ENCODE measurements around the gene CDC42EP5.

CDC42EP5 gene

DNA sequence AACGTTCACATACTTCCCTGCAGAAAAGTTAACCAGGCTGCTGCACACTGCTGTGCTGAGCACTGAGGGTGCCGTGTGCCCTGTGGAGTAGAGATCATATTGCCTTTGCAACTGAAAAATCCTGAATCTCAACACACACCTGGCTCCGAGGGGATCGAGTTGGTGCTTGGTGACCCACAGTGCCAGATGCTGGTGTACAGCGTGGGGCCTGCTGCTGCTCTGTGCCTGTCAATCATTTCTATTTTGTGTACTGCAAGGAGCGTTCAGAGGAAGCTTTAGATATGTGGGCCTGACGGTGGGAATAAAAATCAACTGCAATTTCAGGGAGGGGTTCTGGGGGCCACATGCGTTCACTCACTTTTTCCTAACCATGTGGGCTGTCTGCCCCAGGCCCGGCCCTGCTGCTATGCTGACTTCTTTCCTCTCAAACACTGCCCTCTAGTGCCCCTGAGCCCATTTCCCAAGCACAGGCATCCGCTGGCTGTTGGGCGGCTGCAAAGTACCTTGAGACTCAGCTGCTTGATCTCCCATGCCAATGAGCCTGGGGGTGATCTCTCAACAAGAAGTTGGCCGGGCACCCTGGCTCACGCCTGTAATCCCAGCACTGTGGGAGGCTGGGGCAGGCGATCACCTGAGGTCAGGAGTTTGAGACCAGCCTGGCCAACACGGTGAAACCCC lies 33.8 kb downstream of the CDC42EP5 start:
- Histone ChIP-seq H3K4me3 (replicated peaks; ENCODE audit: low read depth, low read length) (no peak overlapping the region), H3K36me3 (ENCODE audit: control insufficient read depth, insufficient read depth, low read length) (peaks cover 3% of the 10 kb centered on the region), H3K27me3 (replicated peaks; ENCODE audit: control insufficient read depth, insufficient read depth, low read length) (no peaks in the 10 kb centered on the region)
- TF ChIP-seq, protein P1, sequence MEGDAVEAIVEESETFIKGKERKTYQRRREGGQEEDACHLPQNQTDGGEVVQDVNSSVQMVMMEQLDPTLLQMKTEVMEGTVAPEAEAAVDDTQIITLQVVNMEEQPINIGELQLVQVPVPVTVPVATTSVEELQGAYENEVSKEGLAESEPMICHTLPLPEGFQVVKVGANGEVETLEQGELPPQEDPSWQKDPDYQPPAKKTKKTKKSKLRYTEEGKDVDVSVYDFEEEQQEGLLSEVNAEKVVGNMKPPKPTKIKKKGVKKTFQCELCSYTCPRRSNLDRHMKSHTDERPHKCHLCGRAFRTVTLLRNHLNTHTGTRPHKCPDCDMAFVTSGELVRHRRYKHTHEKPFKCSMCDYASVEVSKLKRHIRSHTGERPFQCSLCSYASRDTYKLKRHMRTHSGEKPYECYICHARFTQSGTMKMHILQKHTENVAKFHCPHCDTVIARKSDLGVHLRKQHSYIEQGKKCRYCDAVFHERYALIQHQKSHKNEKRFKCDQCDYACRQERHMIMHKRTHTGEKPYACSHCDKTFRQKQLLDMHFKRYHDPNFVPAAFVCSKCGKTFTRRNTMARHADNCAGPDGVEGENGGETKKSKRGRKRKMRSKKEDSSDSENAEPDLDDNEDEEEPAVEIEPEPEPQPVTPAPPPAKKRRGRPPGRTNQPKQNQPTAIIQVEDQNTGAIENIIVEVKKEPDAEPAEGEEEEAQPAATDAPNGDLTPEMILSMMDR (IDR thresholded peaks at IDR 0.05; ENCODE audit: insufficient read depth, low read length, poor library complexity, severe bottlenecking) = peak; percentile 40
- no peak for DNase-seq (ENCODE audit: extremely low read depth, insufficient read length)

DNA sequence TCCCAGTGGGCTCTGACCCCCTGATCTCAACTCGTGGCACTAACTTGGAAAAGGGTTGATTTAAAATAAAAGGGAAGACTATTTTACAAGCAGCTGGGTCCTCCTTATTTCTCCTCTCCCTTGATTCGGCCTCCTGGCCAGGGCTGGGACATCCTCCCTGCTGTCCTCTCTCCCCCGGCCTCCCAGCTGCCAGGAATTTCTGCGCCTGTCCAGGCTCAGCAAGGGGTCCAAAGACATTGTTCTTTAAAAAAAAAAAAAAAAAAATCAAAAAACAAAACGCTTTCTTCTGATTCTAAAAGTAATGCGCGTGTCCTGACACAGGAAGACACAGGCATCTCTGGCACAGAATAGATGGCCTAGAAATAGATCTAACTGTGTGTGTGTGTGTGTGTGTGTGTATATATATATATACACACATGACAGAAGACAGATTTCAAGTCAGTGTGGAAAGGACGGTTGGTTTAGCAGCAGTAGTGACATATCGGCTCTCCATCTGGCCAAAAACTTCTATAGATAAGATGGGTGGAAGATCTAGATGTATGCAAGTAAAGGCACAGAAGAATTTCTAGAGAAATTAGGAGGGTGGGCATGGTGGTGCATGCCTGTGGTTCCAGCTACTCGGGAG lies 36.4 kb downstream of the CDC42EP5 start:
- H3K36me3 ChIP-seq (ENCODE audit: control insufficient read depth, insufficient read depth, low read length) = peaks cover 3% of the 10 kb centered on the region
- no peaks in the 10 kb centered on the region for H3K27me3 ChIP-seq (replicated peaks; ENCODE audit: control insufficient read depth, insufficient read depth, low read length)
- no peak for DNase-seq (ENCODE audit: extremely low read depth, insufficient read length)
- H3K4me3 ChIP-seq (replicated peaks; ENCODE audit: low read depth, low read length) = no peak overlapping the region
- TF ChIP-seq, protein P1 (IDR thresholded peaks at IDR 0.05; ENCODE audit: insufficient read depth, low read length, poor library complexity, severe bottlenecking) = no peak

DNA sequence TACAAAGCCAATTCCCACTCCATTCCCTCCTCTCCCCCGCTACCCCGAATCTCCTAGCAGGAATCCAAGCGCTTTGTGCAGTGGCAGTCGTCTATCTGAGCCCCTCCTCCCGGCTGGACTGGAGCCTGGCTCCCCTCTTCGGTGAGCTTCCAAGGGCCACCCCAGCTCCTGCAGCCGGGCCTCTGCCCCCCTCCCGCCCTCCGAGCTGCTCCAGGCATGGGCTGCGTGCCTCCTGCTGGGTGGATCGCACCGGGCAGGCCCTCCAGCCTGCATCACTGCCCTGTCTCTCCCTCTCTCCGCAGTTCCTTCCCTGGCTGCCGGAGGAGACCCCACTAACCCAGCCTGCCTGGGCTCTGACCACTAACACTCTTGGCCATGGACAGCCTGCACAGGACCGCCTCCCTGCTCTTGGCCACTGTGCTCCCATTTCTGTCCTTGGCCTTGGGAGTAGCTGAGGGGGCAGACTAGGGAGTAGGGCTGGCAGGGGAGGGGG lies 37.0 kb downstream of the CDC42EP5 start:
- Histone ChIP-seq H3K27me3 (replicated peaks; ENCODE audit: control insufficient read depth, insufficient read depth, low read length) (no peaks in the 10 kb centered on the region), H3K36me3 (ENCODE audit: control insufficient read depth, insufficient read depth, low read length) (peaks cover 3% of the 10 kb centered on the region), H3K4me3 (replicated peaks; ENCODE audit: low read depth, low read length) (no peak overlapping the region)
- TF ChIP-seq, protein P1 (IDR thresholded peaks at IDR 0.05; ENCODE audit: insufficient read depth, low read length, poor library complexity, severe bottlenecking) = no peak
- DNase-seq (ENCODE audit: extremely low read depth, insufficient read length) = no peak

DNA sequence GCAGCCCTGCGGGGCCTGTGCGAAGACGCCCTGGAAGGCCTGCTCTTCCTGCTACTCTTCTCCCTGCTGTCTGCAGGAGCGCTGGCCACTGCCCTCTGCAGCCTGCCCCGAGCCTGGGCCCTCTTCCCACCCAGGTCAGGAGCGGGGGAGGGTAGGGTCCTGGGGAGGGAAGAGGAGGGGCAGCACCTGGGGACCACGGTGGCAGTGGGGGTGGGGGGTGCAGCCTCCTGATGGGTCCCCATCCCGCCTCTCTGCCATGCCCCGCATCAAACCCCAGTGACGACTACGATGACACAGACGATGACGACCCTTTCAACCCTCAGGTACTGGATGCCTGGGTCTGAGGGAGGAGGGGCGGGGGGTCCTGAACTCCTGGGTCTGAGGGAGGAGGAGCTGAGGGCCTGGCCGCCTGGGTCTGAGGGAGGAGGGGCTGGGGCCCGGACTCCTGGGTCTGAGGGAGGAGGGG lies 37.5 kb downstream of the CDC42EP5 start:
- H3K27me3 ChIP-seq (replicated peaks; ENCODE audit: control insufficient read depth, insufficient read depth, low read length) = no peaks in the 10 kb centered on the region
- no peak for DNase-seq (ENCODE audit: extremely low read depth, insufficient read length)

DNA sequence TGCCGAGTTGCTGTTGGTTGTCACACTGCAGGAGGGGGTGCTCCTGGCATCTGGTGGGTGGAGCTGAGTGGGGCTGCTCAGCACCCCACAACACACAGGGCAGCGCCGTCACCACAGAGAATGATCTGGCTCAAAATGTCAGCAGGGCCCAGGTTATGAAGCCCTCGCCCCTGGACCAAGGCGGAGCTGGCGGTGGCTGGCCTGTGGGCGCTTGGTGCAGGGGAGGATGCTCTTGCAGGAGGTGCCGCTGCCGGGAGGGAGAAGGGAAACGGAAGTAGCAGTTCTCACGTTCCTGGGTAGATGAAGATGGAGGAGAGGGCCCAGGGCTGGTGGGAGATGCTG lies 38.3 kb downstream of the CDC42EP5 start:
- Histone ChIP-seq H3K27me3 (replicated peaks; ENCODE audit: control insufficient read depth, insufficient read depth, low read length) (no peaks in the 10 kb centered on the region), H3K4me3 (replicated peaks; ENCODE audit: low read depth, low read length) (no peak overlapping the region), H3K36me3 (ENCODE audit: control insufficient read depth, insufficient read depth, low read length) (no peaks in the 10 kb centered on the region; the same call in 1 of the 2 replicates)
- DNase-seq (ENCODE audit: extremely low read depth, insufficient read length) = no peak
- TF ChIP-seq, protein P1 (IDR thresholded peaks at IDR 0.05; ENCODE audit: insufficient read depth, low read length, poor library complexity, severe bottlenecking) = no peak

More for the DNA sequence above, 37.5 kb downstream of the CDC42EP5 start:
- peaks cover under 1% of the 10 kb centered on the region for H3K36me3 ChIP-seq (ENCODE audit: control insufficient read depth, insufficient read depth, low read length)
- H3K4me3 ChIP-seq (replicated peaks; ENCODE audit: low read depth, low read length) = no peak overlapping the region
- TF ChIP-seq, protein P1 (IDR thresholded peaks at IDR 0.05; ENCODE audit: insufficient read depth, low read length, poor library complexity, severe bottlenecking) = no peak

Data from GM06990 (cell line).